ENCODE measurements around the gene SYNCRIP.

DNA sequence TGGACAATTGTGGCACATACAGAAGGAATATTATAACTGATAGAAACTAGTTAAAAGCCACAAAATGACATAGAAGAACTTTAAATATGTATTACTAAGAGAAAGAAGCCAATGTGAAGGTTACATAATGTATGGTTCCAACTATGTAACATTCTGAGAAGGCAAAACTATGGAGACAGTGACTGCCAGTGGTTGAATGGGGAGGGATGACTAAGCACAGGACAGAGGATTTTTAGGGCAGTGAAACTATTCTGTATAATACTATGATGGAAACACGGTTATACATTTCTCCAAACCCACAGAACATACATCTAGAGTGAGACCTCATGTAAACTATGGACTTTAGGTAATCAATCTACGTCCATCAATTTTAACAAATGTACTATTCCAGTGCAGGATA is 22.4 kb downstream of the SYNCRIP start:
- no peak for TF ChIP-seq POLR2A (IDR thresholded peaks at IDR 0.05; ENCODE audit: low read length)
- TF ChIP-seq GATA1 (IDR thresholded peaks at IDR 0.05; ENCODE audit: low read depth, low read length), result no peak
